A549 (cell line): ENCODE data around the gene HOXD10.

Experiments used
- CEBPB ChIP-seq, 2 experiments: fragments of >200 bp in 1 of 2; sonication (Bioruptor Twin) in 1 of 2; formaldehyde crosslinking in 1 of 2; IDR thresholded peaks; 2 replicates each; pipeline ENCODE4 v1.6.1; 2012 to 2016
- CTCF ChIP-seq: fragments of >200 bp; sonication (Bioruptor Twin); formaldehyde crosslinking; IDR thresholded peaks from 3 replicates; pipeline ENCODE4 v1.5.1; 2016
- EP300 ChIP-seq, 2 experiments: fragments of >200 bp; sonication (Bioruptor Twin); formaldehyde crosslinking; IDR thresholded peaks; 2 replicates in 1 of 2; 3 replicates in 1 of 2; pipeline ENCODE4 v1.6.1; 2016 to 2017
- PBX3 ChIP-seq: IDR thresholded peaks from 2 replicates; pipeline ENCODE4 v1.6.1; 2012
- PHF8 ChIP-seq: fragments of 200-600 bp; sonication (generic); IDR thresholded peaks from 2 replicates; pipeline ENCODE4 v1.6.1; 2016; ENCODE audit warnings: low read depth, mild to moderate bottlenecking, antibody characterized with exemption, moderate library complexity, borderline replicate concordance
- POLR2A ChIP-seq: IDR thresholded peaks from 2 replicates; pipeline ENCODE4 v1.6.1; 2012; ENCODE audit warnings: mild to moderate bottlenecking, low read length
- RARB ChIP-seq: fragments of 250-450 bp; sonication (Bioruptor Pico); IDR thresholded peaks from 2 replicates; pipeline ENCODE4 v1.8.0; 2021; ENCODE audit warnings: mild to moderate bottlenecking, moderate library complexity
- RNF2 ChIP-seq: fragments of 200-600 bp; sonication (generic); IDR thresholded peaks from 2 replicates; pipeline ENCODE4 v1.6.1; 2016; ENCODE audit warnings: low read depth, mild to moderate bottlenecking, antibody characterized with exemption, moderate library complexity, borderline replicate concordance
- ZC3H11A ChIP-seq: fragments of 450-650 bp; IDR thresholded peaks from 2 replicates; pipeline ENCODE4 v1.6.1; 2014; ENCODE audit warnings: antibody characterized with exemption, mild to moderate bottlenecking

- TF ChIP-seq CTCF = no peak
- TF ChIP-seq RNF2 = no peak
- TF ChIP-seq CEBPB (IDR thresholded peaks at IDR 0.05) = no peak
- no peak for TF ChIP-seq EP300 (IDR thresholded peaks at IDR 0.05)
- no peak for TF ChIP-seq POLR2A
- no peak for TF ChIP-seq PBX3
- TF ChIP-seq PHF8 = no peak
- TF ChIP-seq ZC3H11A = no peak
- TF ChIP-seq RARB (CRISPR knock-in tag) = no peak
These were observed 41.6 kb downstream of the HOXD10 start for GRCh38 chr2:176158186-176158591.
